ENCODE measurements around the gene C10orf67. TPM values are rescaled to one million over a fixed set of nuclear protein-coding genes. Genes with fewer than 3 reads are reported as not detected.

Gene C10orf67
- total and polyA plus RNA-seq, 7 donors: 0.04 TPM; not detected in 6

DNA sequence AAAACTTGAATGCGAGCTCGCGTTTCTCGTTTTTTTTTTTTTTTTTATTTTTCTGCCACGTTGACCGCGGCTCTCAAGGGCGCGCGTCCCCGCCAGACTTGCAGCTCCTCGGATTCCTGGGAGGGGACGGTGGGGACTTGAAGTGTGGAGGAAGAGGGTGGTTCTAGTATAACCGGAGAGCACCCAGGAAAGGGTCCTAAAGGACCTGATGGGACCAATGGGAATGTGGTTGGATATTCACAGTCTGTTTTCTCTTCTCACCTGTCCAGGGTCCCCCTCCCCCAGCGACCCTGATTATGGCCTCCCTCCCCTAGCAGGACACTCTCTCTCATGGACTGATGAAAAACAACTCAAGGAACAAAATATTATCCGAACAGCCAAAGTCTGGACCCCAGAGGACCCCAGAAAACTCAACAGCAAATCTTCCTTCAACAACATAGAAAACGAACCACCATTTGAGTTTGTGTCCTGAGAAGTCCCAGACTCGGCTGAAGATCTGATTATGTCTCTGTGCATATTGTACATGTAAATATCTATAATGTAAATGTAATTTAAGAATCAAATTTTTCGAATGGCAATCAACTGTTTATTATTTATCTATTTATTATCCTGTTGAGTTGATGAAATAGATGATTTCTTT lies 151.0 kb downstream of the C10orf67 start:
- Histone ChIP-seq H3K36me3 (no peaks in the 10 kb centered on the region), H3K4me1 (peaks cover 0 to 27% (median 21%) of the 10 kb centered on the region in 4 donors), H3K4me3 (no peak overlapping the region), H3K27me3 (peaks cover 31 to 95% (median 57%) of the 10 kb centered on the region in 3 donors), H3K27ac (no peak overlapping the region), H3K9me3 (no peaks in the 10 kb centered on the region)
- 6 to 10% methylated on average over 19 of the region's 19 CpGs for WGBS, 2 donors
- TF ChIP-seq CTCF (IDR thresholded peaks at IDR 0.05) (no peak), POLR2AphosphoS5 (IDR thresholded peaks at IDR 0.05) (no peak), POLR2A (IDR thresholded peaks at IDR 0.05) (no peak), EP300 (IDR thresholded peaks at IDR 0.05) (no peak)
- DNase-seq: no peak
- intact Hi-C loops (cut with DNase I): no loop called here

DNA sequence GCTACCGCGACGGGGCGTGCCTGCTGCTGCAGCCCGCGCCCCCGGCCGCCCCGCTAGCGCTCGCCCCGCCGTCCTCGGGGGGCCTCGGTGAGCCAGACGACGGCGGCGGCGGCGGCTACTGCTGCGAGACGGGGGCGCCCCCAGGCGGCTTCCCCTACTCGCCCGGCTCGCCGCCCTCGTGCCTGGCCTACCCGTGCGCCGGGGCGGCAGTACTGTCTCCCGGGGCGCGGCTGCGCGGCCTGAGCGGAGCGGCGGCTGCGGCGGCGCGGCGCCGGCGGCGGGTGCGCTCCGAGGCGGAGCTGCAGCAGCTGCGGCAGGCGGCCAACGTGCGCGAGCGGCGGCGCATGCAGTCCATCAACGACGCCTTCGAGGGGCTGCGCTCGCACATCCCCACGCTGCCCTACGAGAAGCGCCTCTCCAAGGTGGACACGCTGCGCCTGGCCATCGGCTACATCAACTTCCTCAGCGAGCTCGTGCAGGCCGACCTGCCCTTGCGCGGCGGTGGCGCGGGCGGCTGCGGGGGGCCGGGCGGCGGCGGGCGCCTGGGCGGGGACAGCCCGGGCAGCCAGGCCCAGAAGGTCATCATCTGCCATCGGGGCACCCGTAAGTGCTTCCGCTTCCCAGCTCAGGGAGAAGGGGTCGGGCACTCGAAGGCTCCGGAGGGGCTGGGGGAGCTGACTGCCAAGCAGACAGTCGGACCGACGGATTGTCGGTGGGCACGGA lies 151.7 kb downstream of the C10orf67 start:
- Histone ChIP-seq H3K27me3 (peaks cover 31 to 93% (median 57%) of the 10 kb centered on the region in 3 donors), H3K36me3 (no peaks in the 10 kb centered on the region), H3K9me3 (no peaks in the 10 kb centered on the region), H3K4me3 (peak overlapping the region in 1 of 4 donors; percentile 10), H3K27ac (no peak overlapping the region), H3K4me1 (peaks cover 0 to 27% (median 21%) of the 10 kb centered on the region in 4 donors)
- TF ChIP-seq EP300 (IDR thresholded peaks at IDR 0.05) (no peak), CTCF (IDR thresholded peaks at IDR 0.05) (no peak), POLR2A (IDR thresholded peaks at IDR 0.05) (no peak), POLR2AphosphoS5 (IDR thresholded peaks at IDR 0.05) (no peak)
- intact Hi-C loops (cut with DNase I): no loop called here
- DNase-seq: no peak
- WGBS, 2 donors: 2 to 4% methylated on average over 100 of the region's 100 CpGs

GRCh38 chr10:23191764-23192711 lies 152.6 kb downstream of the C10orf67 start, which contains the start of gene PTF1A:
PTF1A (plus strand) TSS chr10:23192312; CDS start chr10:23192531, 219 bp downstream.
- 3% methylated on average over 107 of the region's 107 CpGs for WGBS, 2 donors
- H3K36me3 ChIP-seq: no peaks in the 10 kb centered on the region
- H3K4me3 ChIP-seq: peak within 1 kb of the TSS in 1 of 4 donors; percentile 10
- DNase-seq: no peak
- intact Hi-C loops (cut with DNase I): no loop called here
- peaks cover 0 to 27% (median 21%) of the 10 kb centered on the region in 4 donors for H3K4me1 ChIP-seq
- no peaks in the 10 kb centered on the region for H3K9me3 ChIP-seq
- peaks cover 31 to 88% (median 57%) of the 10 kb centered on the region in 3 donors for H3K27me3 ChIP-seq
- no peak for TF ChIP-seq POLR2AphosphoS5 (IDR thresholded peaks at IDR 0.05)
- TF ChIP-seq POLR2A (IDR thresholded peaks at IDR 0.05): no peak
- no peak for TF ChIP-seq EP300 (IDR thresholded peaks at IDR 0.05)
- TF ChIP-seq CTCF (IDR thresholded peaks at IDR 0.05): no peak
- H3K27ac ChIP-seq: no peak within 1 kb of the TSS

DNA sequence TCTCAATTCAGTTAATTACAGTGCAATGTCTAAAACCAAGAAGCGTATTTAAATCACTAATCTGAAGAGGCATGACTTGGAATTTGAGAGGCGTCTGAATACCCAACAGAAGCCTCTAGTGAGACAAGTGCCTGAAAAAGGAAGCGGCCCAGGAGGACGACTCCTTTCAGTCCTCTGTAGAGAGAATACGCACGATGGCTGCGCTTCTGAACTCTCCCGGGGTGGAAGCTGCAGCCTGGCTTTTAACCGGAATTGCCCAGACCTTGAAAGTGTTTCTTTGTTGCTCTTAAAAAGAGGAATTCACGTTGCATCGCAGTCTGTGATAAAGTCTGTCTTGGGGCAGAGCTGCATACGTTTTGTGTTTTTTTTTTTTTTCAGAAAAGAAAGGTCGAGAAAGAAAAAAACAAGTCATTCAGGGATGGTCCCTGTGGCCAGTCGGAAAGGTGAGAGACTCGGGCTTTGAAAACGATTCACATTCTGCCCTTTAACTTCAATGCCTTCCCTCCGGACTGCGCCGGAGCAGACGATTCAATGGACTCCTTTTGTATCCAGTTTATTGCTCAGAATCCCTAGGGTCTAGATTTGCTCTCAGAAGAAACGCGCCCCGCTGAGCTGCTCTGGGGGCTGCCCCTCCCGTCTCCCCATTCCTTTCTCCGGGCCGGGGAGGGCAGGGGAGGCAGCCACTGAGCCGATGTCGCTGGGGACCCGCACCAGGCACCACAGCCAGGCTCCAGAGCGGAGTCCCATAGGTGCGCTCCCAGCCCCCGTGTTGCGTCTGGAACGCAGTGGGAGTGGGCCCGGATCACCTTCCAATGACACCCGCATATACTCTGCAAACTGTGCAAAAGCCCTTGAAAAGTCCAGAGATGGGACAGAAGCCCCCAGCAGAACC lies 153.5 kb downstream of the C10orf67 start:
- TF ChIP-seq CTCF (IDR thresholded peaks at IDR 0.05): no peak
- Histone ChIP-seq H3K9me3 (no peaks in the 10 kb centered on the region), H3K36me3 (no peaks in the 10 kb centered on the region), H3K27ac (no peak overlapping the region), H3K4me1 (peaks cover 0 to 27% (median 21%) of the 10 kb centered on the region in 4 donors), H3K27me3 (peaks cover 31 to 79% (median 47%) of the 10 kb centered on the region in 3 donors), H3K4me3 (no peak overlapping the region)
- intact Hi-C loops (cut with DNase I): no loop called here
- DNase-seq: no peak
- 5 to 11% methylated on average over 36 of the region's 36 CpGs for WGBS, 2 donors

Measured in sigmoid colon (tissue), 7 donors.